IPS-18a (cell line): ENCODE data around the gene BABAM2.
"Not testable (repeated sequence)": the region's sequence is repeated elsewhere in the genome, so short reads cannot be mapped to it uniquely, and the experiment has no call there.

Experiments used
- H3K27ac ChIP-seq: one replicate; pipeline ENCODE4 v1.5.1; 2013; ENCODE audit warnings: low read length
- H3K27me3 ChIP-seq: one replicate; pipeline ENCODE4 v1.6.1; 2013; ENCODE audit warnings: mild to moderate bottlenecking, low read length; ENCODE audit not compliant: control insufficient read depth, insufficient read depth
- H3K36me3 ChIP-seq: one replicate; pipeline ENCODE4 v1.6.1; 2013; ENCODE audit warnings: low read depth, low read length; ENCODE audit not compliant: control insufficient read depth
- H3K4me1 ChIP-seq: one replicate; pipeline ENCODE4 v1.6.1; 2013; ENCODE audit warnings: low read depth, low read length; ENCODE audit not compliant: control insufficient read depth
- H3K4me3 ChIP-seq: one replicate; pipeline ENCODE4 v1.5.1; 2013; ENCODE audit warnings: low read length
- H3K9ac ChIP-seq: one replicate; pipeline ENCODE4 v1.6.1; 2013; ENCODE audit warnings: mild to moderate bottlenecking, low read length, moderate library complexity
- H3K9me3 ChIP-seq: one replicate; pipeline ENCODE4 v1.6.1; 2013; ENCODE audit warnings: low read depth, low read length; ENCODE audit not compliant: control insufficient read depth

BABAM2 gene

GRCh38 chr2:27968045-27968444 lies 77.5 kb downstream of the BABAM2 start:
- H3K36me3 ChIP-seq, H3K9me3 ChIP-seq, H3K9ac ChIP-seq, H3K27me3 ChIP-seq, H3K4me1 ChIP-seq, H3K4me3 ChIP-seq, H3K27ac ChIP-seq: not testable (repeated sequence)

DNA sequence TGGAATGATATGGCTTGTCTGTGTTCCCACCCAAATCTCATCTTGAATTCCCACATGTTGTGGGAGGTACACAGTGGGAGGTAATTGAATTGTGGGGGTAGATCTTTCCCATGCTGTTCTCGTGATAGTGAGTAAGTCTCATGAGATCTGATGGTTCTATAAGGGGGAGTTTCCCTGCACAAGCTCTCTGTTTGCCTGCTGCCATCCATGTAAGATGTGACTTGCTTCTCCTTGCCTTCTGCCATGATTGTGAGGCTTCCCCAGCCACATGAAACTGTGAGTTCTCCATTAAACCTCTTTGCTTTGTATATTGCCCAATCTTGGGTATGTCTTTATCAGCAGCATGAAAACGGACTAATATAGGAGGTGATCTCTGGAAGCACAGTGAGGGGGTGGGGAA lies 78.4 kb downstream of the BABAM2 start:
- H3K9ac ChIP-seq, H3K27ac ChIP-seq, H3K27me3 ChIP-seq, H3K4me3 ChIP-seq, H3K36me3 ChIP-seq, H3K9me3 ChIP-seq, H3K4me1 ChIP-seq: not testable (repeated sequence)

- no peak overlapping the region for H3K9ac ChIP-seq
- no peaks in the 10 kb centered on the region for H3K9me3 ChIP-seq
- H3K4me1 ChIP-seq = no peaks in the 10 kb centered on the region
- H3K27ac ChIP-seq = no peak overlapping the region
- H3K4me3 ChIP-seq = no peak overlapping the region
- no peaks in the 10 kb centered on the region for H3K36me3 ChIP-seq
- no peaks in the 10 kb centered on the region for H3K27me3 ChIP-seq
These were observed 81.8 kb downstream of the BABAM2 start for GRCh38 chr2:27972311-27972710.

DNA sequence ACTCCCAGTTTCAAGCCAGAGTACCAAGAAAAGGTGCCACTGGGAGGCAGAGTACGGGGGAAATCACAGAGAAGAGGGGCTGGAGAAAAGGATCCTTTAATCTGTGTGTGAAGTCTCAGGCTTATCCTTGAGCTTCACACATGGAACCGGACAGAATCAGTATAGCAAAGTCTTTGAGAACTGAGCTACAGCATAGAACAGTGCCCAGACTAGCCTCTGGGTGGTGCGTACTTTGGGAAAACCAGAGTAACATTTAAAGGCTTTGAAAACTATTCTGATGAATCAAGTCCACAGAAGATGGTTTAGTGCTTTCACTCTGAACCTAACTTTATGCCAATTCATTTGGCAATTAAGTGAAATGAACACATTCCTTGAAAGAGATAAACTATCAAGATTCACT lies 83.1 kb downstream of the BABAM2 start:
- no peaks in the 10 kb centered on the region for H3K4me1 ChIP-seq
- no peak overlapping the region for H3K4me3 ChIP-seq
- no peak overlapping the region for H3K9ac ChIP-seq
- no peak overlapping the region for H3K27ac ChIP-seq
- no peaks in the 10 kb centered on the region for H3K36me3 ChIP-seq
- H3K9me3 ChIP-seq = no peaks in the 10 kb centered on the region
- H3K27me3 ChIP-seq = no peaks in the 10 kb centered on the region

GRCh38 chr2:27976308-27976707 lies 85.8 kb downstream of the BABAM2 start:
- Histone ChIP-seq H3K9me3 (no peaks in the 10 kb centered on the region), H3K9ac (no peak overlapping the region), H3K36me3 (no peaks in the 10 kb centered on the region), H3K4me1 (no peaks in the 10 kb centered on the region), H3K27me3 (no peaks in the 10 kb centered on the region), H3K4me3 (no peak overlapping the region), H3K27ac (no peak overlapping the region)

GRCh38 chr2:27977731-27978312 lies 87.3 kb downstream of the BABAM2 start:
- no peaks in the 10 kb centered on the region for H3K4me1 ChIP-seq
- no peaks in the 10 kb centered on the region for H3K9me3 ChIP-seq
- H3K27ac ChIP-seq = no peak overlapping the region
- no peak overlapping the region for H3K4me3 ChIP-seq
- H3K27me3 ChIP-seq = no peaks in the 10 kb centered on the region
- H3K9ac ChIP-seq = no peak overlapping the region
- H3K36me3 ChIP-seq = no peaks in the 10 kb centered on the region

DNA sequence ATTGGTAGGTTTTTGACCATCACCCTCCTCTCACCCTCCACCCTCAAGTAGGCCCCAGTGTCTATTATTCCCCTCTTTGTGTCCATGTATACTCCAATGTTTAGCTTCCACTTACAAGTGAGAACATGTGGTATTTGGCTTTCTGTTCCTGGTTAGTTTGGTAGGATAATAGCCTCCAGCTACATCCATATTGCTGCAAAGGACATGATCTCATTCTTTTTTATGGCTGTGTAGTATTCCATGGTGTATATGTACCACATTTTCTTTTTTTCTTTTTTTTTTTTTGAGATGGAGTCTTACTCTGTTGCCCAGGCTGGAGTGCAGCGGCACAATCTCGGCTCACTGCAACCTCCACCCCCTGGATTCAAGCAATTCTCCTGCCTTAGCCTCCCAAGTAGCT lies 88.2 kb downstream of the BABAM2 start:
- not testable (repeated sequence) for H3K9me3 ChIP-seq, H3K9ac ChIP-seq, H3K4me1 ChIP-seq, H3K4me3 ChIP-seq, H3K36me3 ChIP-seq, H3K27me3 ChIP-seq, H3K27ac ChIP-seq

GRCh38 chr2:27980242-27980641 lies 89.7 kb downstream of the BABAM2 start:
- Histone ChIP-seq H3K27me3 (no peaks in the 10 kb centered on the region), H3K4me3 (no peak overlapping the region), H3K36me3 (no peaks in the 10 kb centered on the region), H3K4me1 (no peaks in the 10 kb centered on the region), H3K27ac (no peak overlapping the region), H3K9ac (no peak overlapping the region), H3K9me3 (no peaks in the 10 kb centered on the region)

DNA sequence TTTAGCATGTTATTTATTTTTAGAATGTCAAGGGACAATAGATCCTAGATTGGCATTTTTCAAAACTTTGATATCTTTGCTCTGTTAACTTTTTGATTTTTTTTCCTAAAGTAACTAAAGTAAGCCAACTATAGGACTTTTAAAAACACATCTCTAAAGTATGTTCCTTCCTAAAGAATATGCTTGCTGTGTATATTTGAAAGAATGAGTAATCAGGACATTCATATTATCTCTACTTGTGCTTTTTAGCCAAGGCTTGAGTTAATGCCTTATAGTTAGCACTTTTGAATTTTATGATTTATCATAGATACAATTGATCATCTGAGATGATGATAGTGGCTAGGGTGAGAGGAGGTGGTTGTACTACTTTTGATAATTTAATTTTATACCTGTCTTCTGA lies 93.6 kb downstream of the BABAM2 start:
- Histone ChIP-seq H3K4me1 (no peaks in the 10 kb centered on the region), H3K27me3 (no peaks in the 10 kb centered on the region), H3K27ac (no peak overlapping the region)

GRCh38 chr2:27988306-27988705 lies 97.8 kb downstream of the BABAM2 start:
- no peaks in the 10 kb centered on the region for H3K9me3 ChIP-seq
- H3K27ac ChIP-seq = no peak overlapping the region
- H3K4me3 ChIP-seq = no peak overlapping the region
- H3K9ac ChIP-seq = no peak overlapping the region
- no peaks in the 10 kb centered on the region for H3K27me3 ChIP-seq
- no peaks in the 10 kb centered on the region for H3K4me1 ChIP-seq
- H3K36me3 ChIP-seq = no peaks in the 10 kb centered on the region

More for the DNA sequence above, 93.6 kb downstream of the BABAM2 start:
- Histone ChIP-seq H3K36me3 (no peaks in the 10 kb centered on the region), H3K9ac (no peak overlapping the region), H3K9me3 (no peaks in the 10 kb centered on the region), H3K4me3 (no peak overlapping the region)

DNA sequence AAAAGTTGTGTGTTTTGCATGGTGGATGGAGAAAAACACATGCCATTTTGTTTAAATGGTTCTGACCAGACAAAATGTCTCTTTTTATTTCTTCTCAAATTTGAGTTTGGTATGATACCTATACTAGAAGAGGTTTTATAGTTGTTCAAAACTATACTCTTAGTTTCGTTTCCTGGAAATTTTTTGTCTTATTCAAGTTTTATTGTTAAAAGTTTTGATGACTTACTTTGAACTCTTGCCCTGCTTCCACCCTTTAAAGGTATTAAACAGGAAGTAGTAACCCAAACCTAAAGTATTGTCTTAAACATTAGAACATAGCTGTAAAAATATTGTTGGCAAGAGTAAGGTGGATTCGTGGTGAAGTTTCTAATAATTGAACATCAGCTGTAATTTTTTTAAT lies 98.2 kb downstream of the BABAM2 start:
- H3K4me3 ChIP-seq = no peak overlapping the region
- H3K27ac ChIP-seq = no peak overlapping the region
- no peak overlapping the region for H3K9ac ChIP-seq
- H3K4me1 ChIP-seq = no peaks in the 10 kb centered on the region
- no peaks in the 10 kb centered on the region for H3K27me3 ChIP-seq
- no peaks in the 10 kb centered on the region for H3K36me3 ChIP-seq
- no peaks in the 10 kb centered on the region for H3K9me3 ChIP-seq

DNA sequence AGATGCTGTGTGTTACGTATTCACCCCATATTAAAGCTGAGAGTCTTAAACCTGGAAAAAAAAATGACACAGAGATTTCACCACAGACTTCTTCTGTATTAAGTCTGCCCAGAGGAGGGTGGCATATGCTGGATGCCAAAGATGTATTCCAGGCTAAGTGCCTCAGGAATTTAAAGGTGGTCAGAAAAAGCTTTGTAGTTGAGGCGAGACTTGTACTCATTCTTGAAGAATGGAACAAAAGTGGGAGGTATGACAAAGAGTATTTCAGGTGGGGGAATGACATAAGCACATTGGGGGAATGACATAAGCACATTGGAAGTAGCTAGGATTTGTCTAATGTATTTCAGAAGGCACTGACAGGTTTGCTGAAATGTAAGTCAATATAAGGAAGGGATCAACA lies 98.6 kb downstream of the BABAM2 start:
- no peak overlapping the region for H3K4me3 ChIP-seq
- no peak overlapping the region for H3K27ac ChIP-seq
- H3K9ac ChIP-seq = no peak overlapping the region
- H3K27me3 ChIP-seq = no peaks in the 10 kb centered on the region
- no peaks in the 10 kb centered on the region for H3K4me1 ChIP-seq
- H3K9me3 ChIP-seq = no peaks in the 10 kb centered on the region
- no peaks in the 10 kb centered on the region for H3K36me3 ChIP-seq
